ENCODE results near the gene COPB1. TPM values are rescaled to one million over a fixed set of nuclear protein-coding genes. Genes with fewer than 3 reads are reported as not detected.
A peak's percentile ranks its signal among the peaks of the same experiment; 100 is the strongest.

COPB1 gene
- total and polyA plus RNA-seq, 2 of the 8 experiments (the other 6 are each of a cell fraction or from before 2014, with no cell fraction given), result 28.7 to 72.1 TPM

- no peak overlapping the region for H4K5ac ChIP-seq (ENCODE audit: insufficient read length, low read depth, low read length)
- no peak overlapping the region for H4K91ac ChIP-seq (replicated peaks; ENCODE audit: insufficient read length, low read length)
- no peak overlapping the region for H3K4ac ChIP-seq (replicated peaks; ENCODE audit: insufficient read length, low read depth, low read length)
- no peak overlapping the region for H3K4me2 ChIP-seq (ENCODE audit: insufficient read depth in 1 of 2, low read depth in 2 of 2, low read length in 2 of 2)
- no peaks in the 10 kb centered on the region for H4K20me1 ChIP-seq (replicated peaks in 1 of 2; ENCODE audit: control insufficient read depth in 1 of 2, insufficient read depth in 2 of 2, low read length in 2 of 2)
- H3K79me2 ChIP-seq (ENCODE audit: control insufficient read depth in 1 of 2, insufficient read depth in 2 of 2, low read length in 2 of 2), result no peaks in the 10 kb centered on the region
- H2BK12ac ChIP-seq (ENCODE audit: low read depth, low read length), result peak overlapping the region; percentile 78
- 0 out of 2 replicates have a peak overlapping the region, but pooled peaks have one; percentile 37 for H2BK20ac ChIP-seq (ENCODE audit: low read length)
- no peak overlapping the region for H3K14ac ChIP-seq (ENCODE audit: insufficient read length)
- H3K4me1 ChIP-seq (replicated peaks in 1 of 4; ENCODE audit: control insufficient read depth in 3 of 4, insufficient read depth in 4 of 4, low read length in 3 of 4), result peaks cover 7 to 15% (median 9%) of the 10 kb centered on the region in 4 experiments
- H3K9me3 ChIP-seq (ENCODE audit: insufficient read depth in 2 of 2, low read depth in 1 of 2, low read length in 1 of 2), result no peaks in the 10 kb centered on the region
- H3K56ac ChIP-seq (replicated peaks; ENCODE audit: insufficient read length, low read depth, low read length), result no peak overlapping the region
- no peak overlapping the region for H2BK5ac ChIP-seq (ENCODE audit: low read depth, low read length)
- H3K36me3 ChIP-seq (ENCODE audit: control insufficient read depth in 2 of 4, insufficient read depth in 4 of 4, low read length in 3 of 4), result no peaks in the 10 kb centered on the region
- H3K9ac ChIP-seq (replicated peaks in 1 of 4; ENCODE audit: extremely low read depth in 1 of 4, low read depth in 3 of 4, low read length in 3 of 4), result no peak overlapping the region
- no peaks in the 10 kb centered on the region for H3K27me3 ChIP-seq (replicated peaks in 1 of 4; ENCODE audit: control insufficient read depth in 3 of 4, extremely low read depth in 1 of 4, insufficient read depth in 3 of 4, low read length in 3 of 4)
- H4K8ac ChIP-seq (ENCODE audit: extremely low read depth, insufficient read depth, low read length), result no peak overlapping the region
- no peaks in the 10 kb centered on the region for H3K79me1 ChIP-seq (ENCODE audit: low read depth, low read length)
- H2AFZ ChIP-seq (ENCODE audit: low read length), result no peak overlapping the region
- H2AK5ac ChIP-seq (ENCODE audit: low read depth, low read length), result 0 out of 2 replicates have a peak overlapping the region, but pooled peaks have one; percentile 20
- peaks cover 3% of the 10 kb centered on the region for H3K23me2 ChIP-seq (ENCODE audit: low read depth, low read length)
- WGBS, 2 experiments (ENCODE audit: extremely low coverage in 1 of 2, insufficient coverage in 1 of 2, insufficient read length in 1 of 2, insufficient replicate concordance in 2 of 2, low coverage in 1 of 2, low lambda C conversion rate in 2 of 2, missing lambda C conversion rate in 1 of 2), result 91% methylated on average over 3 of the region's 3 CpGs; no CpG with 5 or more reads in 1 of the 2 experiments
- no peak overlapping the region for H3K23ac ChIP-seq (ENCODE audit: insufficient read length)
- ChIA-PET POLR2A (ENCODE audit: partially characterized antibody) (no interaction called here), CTCF (ENCODE audit: partially characterized antibody) (interaction anchor here (0.6 to 13.7 kb wide), 14 partner anchors 10 to 167 kb away, joined by 3 to 312 read pairs (median 6); no protein-coding TSS in a partner anchor)
- no peak overlapping the region for H2BK120ac ChIP-seq (replicated peaks; ENCODE audit: low read depth, low read length)
- H3K4me3 ChIP-seq (ENCODE audit: extremely low read depth in 1 of 4, insufficient read depth in 2 of 4, low read depth in 3 of 4, low read length in 4 of 4), result no peak overlapping the region
- FAIRE-seq (no peak), DNase-seq (ENCODE audit: low read depth in 1 of 2, low spot score in 2 of 2) (no peak)
- no peak overlapping the region for H3K18ac ChIP-seq (ENCODE audit: extremely low read depth, low read length)
- TF ChIP-seq CTCF (IDR thresholded peaks at IDR 0.05; ENCODE audit: control extremely low read depth in 1 of 3, insufficient read depth in 1 of 3, low read depth in 1 of 3, low read length in 3 of 3) (peak in 1 of 3 experiments; percentile 18; a peak in 1 of 4 replicates), CBX5 (IDR thresholded peaks at IDR 0.05; ENCODE audit: low read depth, low read length) (no peak), EGR1 (IDR thresholded peaks at IDR 0.05; ENCODE audit: borderline replicate concordance, low read depth, low read length) (no peak), RAD21 (IDR thresholded peaks at IDR 0.05 in 1 of 2, conservative IDR thresholded peaks at IDR 0.05 in 1 of 2; ENCODE audit: low read depth in 2 of 2, low read length in 2 of 2) (peak in 1 of 2 experiments; percentile 16; a peak in 1 of 4 replicates)
- peak overlapping the region; percentile 93; the same call in 1 of the 2 replicates for H2BK15ac ChIP-seq (ENCODE audit: low read length)
- no peak overlapping the region for H3K27ac ChIP-seq (ENCODE audit: low read depth, low read length)
Observed at GRCh38 chr11:14420223-14420622, 79.4 kb downstream of the COPB1 start.

Measured in H1 (cell line).